GM19238 (cell line): ENCODE results near the gene USP32.
"Not testable (repeated sequence)": the region's sequence is repeated elsewhere in the genome, so short reads cannot be mapped to it uniquely, and the experiment has no call there.

Experiments
- DNase-seq: peaks from one replicate; pipeline ENCODE4 v3.0.0; 2011; ENCODE audit warnings: low spot score; ENCODE audit not compliant: insufficient read length

USP32 gene

DNA sequence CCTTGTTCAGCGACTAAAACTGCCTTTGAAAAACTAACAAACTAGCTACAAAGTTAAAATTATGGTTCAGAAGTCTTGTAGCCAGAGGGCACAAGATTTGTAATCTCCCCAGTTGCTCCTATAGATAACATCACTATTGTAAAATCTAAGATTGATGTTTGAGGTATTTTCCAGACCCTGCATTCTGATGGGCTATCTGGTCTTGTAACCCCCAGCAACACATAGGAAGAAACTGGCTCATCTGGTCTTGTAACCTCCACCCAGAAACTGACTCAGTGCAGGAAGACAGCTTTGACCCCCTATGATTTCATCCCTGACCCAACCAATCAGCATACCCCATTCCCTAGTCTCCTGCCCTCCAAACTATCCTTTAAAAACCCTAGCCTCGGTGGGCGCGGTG, 18.1 kb upstream of the USP32 start:
- DNase-seq = no peak

DNA sequence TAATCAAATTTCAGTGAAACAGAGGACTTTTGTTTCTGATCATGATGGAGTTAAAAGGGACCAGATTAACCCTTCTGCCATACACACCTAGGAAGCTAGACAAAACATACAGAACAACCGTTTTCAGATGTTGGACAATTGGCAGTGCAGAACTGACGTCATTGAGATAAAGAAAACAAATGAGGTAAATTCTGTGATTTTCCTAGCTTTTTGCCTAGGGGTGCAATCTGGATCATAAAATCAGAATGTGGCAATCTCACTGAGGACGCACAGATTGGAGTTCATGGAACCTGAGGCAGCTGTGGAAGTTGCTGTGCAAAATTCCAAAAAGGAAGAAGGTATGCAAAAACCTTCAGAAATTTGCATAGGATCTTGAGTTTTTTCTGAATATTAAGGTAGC, 15.0 kb upstream of the USP32 start:
- DNase-seq = no peak

DNA sequence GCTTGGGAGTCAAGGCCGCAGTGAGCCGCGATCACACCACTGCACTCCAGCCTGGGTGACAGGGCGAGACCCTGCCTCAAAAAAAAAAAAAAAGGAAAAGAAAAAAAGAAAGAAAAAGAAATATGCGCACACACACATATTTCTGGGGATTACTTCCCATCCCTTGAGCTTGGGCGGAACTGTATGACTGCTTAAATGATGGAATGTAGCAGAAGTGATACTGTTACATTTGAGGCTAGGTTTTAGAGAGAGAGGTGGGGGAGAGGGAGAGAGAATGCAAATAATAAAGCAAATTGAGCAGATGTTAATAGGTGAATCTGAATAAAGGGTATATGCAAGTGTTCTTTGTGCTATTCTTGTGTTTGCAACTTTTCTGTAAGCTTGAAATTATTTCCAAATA, 12.0 kb upstream of the USP32 start:
- no peak for DNase-seq

DNA sequence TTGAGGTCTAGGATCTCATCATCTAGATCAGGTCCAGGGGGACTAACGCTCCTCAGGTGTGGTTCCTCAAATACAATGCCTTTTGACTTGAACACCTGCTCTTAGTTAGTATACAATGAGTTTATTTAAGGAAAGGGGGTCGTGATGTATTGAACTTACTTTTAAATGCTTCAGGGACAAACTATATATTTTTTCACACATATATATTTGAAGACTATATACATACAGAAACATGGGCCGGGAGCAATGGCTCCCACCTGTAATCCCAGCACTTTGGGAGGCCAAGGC, 11.5 kb upstream of the USP32 start:
- no peak for DNase-seq

DNA sequence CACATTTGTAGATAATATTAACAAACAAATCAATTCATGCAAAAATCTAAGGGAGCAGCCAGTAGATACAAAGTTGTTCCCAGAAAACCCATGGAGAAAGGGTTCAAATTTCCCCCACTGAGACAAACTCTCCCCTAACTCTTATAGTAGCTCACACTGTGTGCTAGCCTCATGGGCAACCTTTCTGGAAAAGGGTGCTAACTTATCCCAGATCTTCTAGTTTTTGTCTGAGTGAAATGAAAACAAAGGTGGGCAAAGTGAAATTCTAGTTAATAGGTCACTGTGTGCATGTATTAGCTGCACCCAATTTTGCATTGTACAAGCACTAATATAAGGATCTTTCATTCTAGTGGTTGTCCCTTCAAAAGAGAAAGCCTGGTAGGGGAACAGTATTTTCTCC, 9.9 kb upstream of the USP32 start:
- DNase-seq = no peak

DNA sequence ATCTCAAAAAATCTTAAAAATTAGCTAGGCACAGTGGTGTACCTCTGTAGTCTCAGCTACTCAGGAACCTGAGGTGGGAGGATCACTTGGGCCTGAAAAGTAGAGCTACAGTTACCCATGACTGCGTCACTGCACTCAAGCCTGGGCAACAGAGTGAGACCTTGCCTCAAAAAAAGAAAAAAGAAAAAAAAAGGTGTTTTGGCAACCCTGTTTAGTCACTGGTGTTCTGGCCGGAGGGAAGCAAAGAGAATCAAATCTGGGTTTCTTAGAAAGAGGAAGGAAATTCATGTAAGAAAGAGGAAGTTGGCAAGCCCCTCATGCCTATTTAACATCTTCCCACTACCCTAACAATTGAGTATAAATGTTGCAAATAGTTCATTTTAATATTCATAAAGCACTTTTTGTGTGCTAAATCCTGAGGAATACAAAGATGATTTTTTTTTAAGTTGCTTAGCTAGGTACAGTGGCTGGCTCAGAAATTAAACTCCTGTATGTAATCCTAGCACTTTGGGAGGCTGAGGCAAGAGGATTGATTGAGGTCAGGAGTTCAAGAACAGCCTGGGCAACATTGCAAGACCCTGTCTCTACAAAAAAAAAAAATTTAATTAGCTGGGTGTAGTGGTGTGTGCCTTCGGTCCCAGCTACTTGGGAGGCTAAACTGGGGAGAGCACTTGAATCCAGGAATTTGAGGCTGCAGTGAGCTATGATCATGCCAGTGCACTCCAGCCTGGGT, 6.5 kb upstream of the USP32 start:
- DNase-seq = no peak

DNA sequence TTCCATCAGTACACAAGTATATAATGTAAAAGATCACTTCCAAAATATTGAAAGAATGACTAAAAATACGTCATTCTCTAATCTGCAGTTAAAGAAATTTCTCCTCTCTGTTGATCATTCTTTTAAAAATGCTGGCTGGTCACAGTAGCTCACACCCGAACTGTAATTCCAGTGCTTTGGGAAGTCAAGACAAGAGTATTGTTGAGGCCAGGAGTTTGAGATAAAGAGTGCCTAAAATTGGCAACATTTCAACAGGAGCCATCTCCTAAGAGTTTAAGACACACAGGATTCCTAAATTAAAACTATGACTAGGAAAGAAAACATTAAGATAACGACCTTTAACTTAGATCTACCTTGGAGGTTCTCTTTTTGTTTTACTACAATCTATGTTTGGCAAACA, 4.5 kb upstream of the USP32 start:
- DNase-seq = no peak

DNA sequence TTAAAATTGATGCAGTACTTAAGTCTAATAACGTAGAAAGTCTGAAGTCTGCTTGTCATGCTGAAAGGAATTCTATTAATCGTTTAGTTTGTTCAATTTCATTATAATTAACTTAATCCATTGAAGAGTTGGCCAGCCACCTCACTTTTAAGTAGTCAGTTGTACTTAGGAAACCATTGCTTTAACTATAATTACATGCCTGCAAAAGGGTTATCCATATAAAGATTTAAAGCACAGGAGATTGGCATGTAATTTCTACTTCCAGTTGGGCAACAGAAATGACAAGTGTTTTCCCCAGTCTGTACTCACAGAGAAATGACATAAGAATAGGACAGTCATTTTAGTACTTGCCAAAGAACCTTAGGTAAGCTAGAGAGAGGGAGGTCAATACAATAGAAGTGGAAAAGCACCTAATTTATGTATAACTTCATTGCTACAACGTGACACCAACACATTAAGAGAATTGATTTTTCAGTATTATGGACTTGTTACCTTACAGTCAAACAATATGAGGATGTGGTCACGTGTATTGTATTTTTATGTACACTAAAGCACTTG, 3.7 kb upstream of the USP32 start:
- DNase-seq = no peak

DNA sequence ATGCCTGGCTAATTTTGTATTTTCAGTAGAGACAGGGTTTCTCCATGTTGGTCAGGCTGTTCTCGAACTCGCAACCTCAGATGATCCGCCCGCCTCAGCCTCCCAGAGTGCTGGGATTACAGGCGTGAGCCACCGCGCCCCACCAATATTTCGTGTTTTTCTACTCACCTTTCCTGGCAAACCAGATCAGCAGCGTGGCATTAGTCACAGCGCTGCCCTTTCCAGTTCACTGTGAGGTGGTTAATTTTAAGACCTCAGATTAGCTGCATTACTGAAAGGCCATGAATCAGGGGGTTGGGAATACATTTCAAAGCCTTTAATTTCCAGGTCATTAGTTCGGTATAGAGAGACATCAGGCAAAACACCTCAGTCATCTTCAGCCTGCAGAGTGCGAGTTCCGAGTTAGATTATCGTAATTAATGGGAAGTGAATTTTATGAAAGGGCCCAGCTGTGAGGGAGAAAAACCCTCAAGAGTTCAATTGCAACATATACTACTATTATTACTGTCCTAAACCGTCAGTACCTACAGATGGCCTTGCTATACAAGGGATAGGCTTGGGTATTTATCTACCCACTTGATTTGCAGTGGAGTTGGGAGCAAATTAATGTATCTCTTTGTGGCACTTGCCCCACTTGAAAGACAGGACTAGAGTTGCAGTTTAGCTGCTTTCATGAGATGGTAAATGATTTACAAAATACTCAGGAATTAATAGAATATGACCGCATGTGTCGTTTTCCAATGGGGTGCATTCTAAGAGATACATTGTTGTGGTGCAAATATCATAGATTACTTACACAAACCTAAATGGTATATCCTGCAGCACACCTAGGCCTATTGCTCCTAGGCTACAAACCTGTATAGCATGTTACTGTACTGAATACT, 2.1 kb upstream of the USP32 start:
- no peak for DNase-seq

DNA sequence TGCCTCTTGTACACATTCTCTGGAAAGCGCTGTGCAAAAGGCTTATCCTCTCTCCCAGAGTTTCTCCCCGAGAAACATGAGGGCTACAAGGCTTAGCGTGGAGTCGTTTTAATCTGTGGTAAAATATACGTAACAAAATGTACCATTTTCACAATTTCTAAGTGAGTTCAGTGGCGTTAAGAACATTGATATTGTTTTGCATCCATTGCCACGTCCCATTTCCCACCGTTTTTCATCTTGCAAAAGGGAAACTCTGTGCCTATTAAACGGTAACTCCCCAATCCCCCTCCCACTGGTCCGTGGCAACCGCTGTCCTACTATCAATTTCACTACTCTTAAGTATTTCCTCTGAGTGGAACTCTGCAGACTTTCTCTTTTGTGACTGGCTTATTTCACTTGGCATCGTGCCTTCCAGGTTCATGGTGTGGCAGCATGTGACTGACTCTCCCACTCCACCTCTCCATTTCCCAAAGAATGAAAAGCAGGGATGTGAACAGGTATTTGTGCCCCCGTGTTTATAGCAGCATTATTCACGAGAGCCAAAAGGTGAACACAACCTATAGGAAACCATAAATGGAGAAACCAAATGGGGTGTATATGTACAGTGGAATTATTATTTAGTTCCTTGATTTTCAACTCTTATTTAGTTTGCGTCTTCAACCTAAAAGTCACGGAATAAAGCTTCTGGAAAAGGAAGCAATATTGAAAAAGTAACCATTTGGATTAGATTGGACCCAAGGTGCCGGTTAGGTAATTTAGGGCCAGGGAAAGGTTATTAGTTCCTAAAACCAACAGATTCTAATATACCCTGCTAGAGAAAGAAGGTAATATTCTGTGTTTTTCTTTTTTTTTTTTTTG, 1.1 kb upstream of the USP32 start:
- no peak for DNase-seq

DNA sequence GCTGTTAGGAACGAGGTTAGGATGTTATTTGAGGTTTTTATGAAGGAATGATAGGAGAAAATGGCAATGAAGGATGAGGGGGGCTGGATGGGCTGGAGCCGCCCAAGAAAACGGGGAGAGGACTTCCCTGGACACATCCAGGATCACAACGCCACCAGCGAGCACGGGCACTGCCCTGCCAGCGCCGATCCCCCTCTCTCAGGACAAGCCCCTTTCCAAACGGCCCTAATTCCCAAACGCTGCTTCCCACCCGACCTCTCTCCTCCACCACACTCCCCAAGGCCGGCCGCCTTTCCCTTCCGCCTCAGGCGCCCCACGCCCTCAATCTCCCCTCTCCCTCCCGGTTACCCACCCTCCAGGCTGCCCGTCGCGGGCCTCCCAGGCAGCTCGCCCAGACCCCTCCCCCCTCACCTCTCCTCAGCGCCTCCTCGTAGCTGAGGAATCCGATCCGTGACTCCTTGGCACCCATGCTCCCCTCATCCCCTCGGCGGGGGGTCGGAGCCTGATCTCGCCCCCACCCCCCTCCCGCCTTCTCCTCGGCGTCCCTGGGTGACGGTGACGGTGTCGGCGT, 377 bp downstream of the USP32 start:
- DNase-seq = no peak

DNA sequence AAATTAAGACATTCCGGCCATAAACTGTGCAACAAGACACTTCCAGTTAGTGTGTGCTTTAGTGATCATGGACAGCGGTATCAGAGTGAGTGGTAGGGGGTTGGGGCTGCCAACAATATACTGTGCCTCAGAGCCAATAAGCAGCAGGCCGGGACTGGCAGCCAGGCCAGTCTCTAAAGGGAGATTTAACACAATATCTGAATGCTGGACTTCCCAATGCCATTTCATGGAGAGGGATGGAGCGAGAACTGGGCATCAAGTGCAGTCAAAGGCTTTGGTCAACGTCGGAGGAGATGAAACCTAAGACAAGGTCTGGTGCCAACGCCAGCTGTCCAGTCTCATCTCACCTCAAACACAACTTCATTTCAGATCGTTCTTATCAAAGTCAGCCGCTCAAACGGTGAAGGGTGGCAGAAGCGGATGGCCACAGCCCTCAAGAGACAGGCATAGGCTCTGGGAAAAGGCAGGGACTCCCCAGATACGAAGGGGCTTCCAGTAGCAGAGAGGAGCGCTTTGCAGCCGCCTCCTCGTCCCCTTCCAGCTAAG, 935 bp downstream of the USP32 start:
- DNase-seq = no peak

DNA sequence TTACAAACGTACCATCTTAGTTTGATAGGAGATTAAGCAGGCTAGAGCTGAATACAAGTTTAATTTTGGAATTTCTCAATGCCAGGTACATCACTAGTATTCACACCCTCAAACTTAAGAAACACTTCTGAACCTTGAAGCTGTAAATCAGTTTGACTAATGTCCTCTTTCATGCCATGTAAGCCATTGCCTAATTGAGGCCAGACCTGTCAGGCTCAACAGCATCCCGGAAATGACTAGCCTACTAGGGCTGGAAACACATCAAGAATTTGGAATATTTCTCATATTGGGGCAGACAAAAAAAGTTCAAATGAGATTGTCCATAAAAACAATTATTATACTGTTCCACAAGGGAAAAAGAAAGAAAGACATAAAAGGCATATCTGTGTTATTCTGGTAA, 1.7 kb downstream of the USP32 start:
- DNase-seq = no peak

DNA sequence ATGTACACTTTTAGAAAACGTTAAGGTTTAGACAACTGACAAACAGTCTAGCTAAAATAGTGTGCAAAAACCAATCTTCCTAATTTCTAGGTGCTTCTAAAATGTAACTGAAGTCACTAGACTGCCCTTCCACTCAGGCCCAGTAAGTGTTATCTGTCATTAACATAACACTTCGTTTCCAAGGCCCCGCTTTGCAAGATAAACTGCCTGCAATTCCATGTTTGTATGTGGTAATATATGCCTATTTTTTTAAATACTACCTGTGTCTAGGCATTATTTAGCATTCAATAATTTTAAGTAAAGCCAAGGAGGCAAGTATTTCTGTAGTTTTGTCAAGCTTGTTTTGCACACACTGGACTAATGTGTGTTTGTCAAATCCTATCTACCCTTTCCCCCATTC, 3.2 kb downstream of the USP32 start:
- no peak for DNase-seq

DNA sequence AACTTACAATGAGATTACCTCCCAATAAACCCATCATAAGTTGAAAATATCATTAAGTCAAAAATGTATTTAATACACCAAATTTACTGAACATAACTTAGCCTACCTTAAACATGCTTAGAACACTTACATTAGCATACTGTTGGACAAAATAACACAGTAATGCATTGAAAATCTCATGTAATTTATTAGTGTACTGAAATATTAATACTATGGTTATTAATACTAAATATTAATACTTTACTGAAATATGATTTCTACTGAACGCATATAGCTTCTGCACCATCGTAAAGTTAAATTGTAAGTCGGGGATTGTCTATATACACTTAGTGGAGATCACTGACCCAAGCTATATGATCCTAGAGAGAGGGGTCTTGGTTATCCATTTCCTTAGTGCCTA, 4.3 kb downstream of the USP32 start:
- no peak for DNase-seq

DNA sequence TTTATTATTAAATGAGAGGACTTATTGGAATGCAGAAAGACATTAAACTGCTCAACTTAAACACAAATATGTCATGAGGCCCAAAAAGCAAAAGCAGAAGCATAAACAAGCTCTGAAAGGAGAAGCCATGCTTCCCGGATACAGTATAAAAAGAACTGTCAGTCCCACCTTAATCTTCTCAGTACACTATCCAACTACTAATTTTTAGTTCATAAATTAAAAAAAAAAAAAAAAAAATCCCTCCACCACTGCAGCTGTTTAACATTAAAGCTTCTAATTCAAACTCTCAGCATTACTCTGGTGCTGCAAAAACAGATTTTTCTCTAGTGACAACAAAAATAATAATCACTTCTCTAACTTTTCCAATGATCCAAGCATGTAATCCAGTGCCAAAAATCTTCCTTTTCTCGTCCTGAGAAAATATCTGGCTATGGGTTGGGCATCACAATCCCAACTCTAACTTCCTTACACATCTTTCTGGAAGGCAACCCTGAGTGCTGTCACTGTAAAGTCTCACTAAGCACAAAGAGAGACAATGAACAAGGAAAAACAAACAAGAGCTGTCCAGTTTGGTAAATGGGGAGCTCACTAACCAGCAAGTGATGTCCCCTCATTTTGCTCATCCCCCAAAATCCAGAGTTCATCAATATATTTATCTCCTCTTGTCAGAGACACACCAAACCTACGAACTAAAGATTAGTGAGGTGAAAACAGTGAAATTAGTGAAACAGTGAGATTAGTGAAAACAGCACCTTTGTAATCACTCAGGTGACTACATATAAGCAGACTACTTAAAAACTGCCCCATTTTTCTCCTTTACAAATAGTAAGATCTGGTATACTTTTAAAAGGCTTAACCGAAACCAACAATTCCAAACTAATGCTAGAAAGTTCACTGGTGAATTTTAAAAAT, 5.5 kb downstream of the USP32 start:
- DNase-seq = no peak

DNA sequence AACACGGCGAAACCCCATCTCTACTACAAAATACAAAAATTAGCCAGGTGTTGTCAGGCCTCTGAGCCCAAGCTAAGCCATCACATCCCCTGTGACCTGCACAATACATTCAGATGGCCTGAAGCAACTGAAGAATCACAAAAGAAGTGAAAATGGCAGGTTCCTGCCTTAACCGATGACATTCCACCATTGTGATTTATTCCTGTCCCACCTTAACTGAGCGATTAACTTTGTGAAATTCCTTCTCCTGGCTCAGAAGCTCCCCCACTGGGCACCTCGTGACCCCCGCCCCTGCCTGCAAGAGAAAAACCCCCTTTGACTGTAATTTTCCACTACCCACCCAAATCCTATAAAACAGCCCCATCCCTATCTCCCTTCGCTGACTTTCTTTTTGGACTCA, 7.0 kb downstream of the USP32 start:
- not testable (repeated sequence) for DNase-seq

DNA sequence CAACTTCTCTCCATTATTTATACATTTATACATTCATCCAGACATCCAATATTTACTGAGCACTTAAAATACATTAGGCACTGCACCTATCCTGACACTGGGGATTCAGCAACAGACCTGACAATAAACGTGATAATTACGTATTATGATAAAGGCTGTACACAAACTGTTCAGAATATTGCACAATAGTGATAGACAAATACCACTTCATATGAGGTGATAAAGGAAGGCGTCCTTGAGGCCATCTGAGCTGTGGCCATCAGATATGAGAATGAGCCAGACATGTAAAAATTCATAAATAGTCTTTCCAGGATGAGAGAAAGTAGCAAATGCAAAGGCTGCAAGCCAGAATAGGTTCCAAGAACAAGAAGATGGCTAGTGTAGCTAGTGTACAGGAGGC, 8.6 kb downstream of the USP32 start:
- no peak for DNase-seq

DNA sequence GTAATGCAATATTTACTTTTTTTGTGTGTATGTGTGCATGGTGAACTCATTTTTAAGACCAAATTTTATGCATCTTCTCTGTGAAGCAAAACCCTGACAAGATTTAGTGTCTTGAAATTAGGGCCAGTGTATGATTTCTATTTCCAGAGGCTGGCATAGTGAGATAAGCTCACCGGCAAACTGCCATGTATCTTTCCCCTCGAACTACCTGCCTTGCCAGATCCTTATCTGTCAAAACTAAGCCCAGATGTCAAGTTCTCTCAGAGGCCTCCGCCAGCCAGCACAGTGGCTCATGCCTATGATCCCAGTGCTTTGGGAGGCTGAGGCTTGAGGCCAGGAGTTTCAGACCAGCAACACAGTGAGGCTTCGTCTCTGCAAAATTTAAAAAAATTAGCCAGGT, 10.0 kb downstream of the USP32 start:
- DNase-seq = no peak

DNA sequence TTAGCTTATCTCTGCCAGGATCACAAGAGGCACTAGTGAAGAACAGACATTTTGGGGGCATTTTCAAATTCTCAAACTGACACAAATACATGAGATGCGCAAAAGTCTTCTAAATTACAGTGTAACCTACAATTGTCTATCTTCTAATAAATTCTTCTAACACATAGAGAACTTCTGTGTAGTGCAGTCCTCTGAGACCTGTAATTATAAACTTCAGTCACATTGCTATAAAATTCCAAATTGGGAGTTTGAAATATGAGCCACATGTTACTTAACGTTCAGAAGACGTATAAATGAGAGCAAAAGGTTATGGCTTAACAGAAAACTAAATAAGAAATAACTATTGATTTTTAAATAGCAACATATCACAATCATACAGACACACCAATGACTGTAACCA, 12.5 kb downstream of the USP32 start:
- DNase-seq = not testable (repeated sequence)
